ENCODE data around the gene TOM1L2. TPM values are rescaled to one million over a fixed set of nuclear protein-coding genes. Genes with fewer than 3 reads are reported as not detected.

The TOM1L2 gene
- total RNA-seq, 1 experiment from 2014 or later = 24.1 TPM

- H3K4me1 ChIP-seq (ENCODE audit: control insufficient read depth in 1 of 2, insufficient read depth in 2 of 2, low read length in 2 of 2) = peaks cover 18 to 30% of the 10 kb centered on the region in 2 experiments
- no peak overlapping the region for H2AFZ ChIP-seq (ENCODE audit: low read depth, low read length, poor library complexity, severe bottlenecking)
- no peak overlapping the region for H3K4me3 ChIP-seq (replicated peaks in 1 of 2; ENCODE audit: low read depth in 1 of 2, low read length in 2 of 2)
- H3K27me3 ChIP-seq (ENCODE audit: insufficient read depth, low read length) = no peaks in the 10 kb centered on the region
- DNase-seq (ENCODE audit: low read depth, low spot score) (no peak), ATAC-seq (no peak)
- no peak overlapping the region for H3K4me2 ChIP-seq (ENCODE audit: low read length)
- intact Hi-C loops (cut with micrococcal nuclease) = no loop called here
- ChIA-PET CTCF (no interaction called here), RAD21 (ENCODE audit: low non-redundant PET in 1 of 2, low total read pairs in 2 of 2, uncharacterized antibody in 2 of 2, unreplicated experiment in 2 of 2) (no interaction called here), POLR2A (no interaction called here)
- H3K9me3 ChIP-seq (ENCODE audit: control insufficient read depth in 1 of 2, insufficient read depth in 1 of 2, low read depth in 1 of 2, low read length in 2 of 2) = no peaks in the 10 kb centered on the region
- H3K79me2 ChIP-seq (ENCODE audit: insufficient read depth, low read length) = no peaks in the 10 kb centered on the region
- no peak overlapping the region for H3K27ac ChIP-seq (ENCODE audit: low read depth, low read length)
- no peaks in the 10 kb centered on the region for H3K9me2 ChIP-seq (ENCODE audit: insufficient read depth)
- TF ChIP-seq FOSL1 (IDR thresholded peaks at IDR 0.05; ENCODE audit: low read depth) (no peak), ZBTB33 (IDR thresholded peaks at IDR 0.05; ENCODE audit: extremely low read depth, insufficient replicate concordance, low read length) (no peak), ZFX (IDR thresholded peaks at IDR 0.05) (no peak), REST (IDR thresholded peaks at IDR 0.05; ENCODE audit: low read depth) (no peak), YY1 (IDR thresholded peaks at IDR 0.05; ENCODE audit: extremely low read depth, insufficient replicate concordance, low read depth, low read length) (no peak), CBX3 (IDR thresholded peaks at IDR 0.05; ENCODE audit: low read depth) (no peak), ELF1 (IDR thresholded peaks at IDR 0.05; ENCODE audit: borderline replicate concordance, low read depth) (no peak), POLR2A (IDR thresholded peaks at IDR 0.05; ENCODE audit: borderline replicate concordance, extremely low read depth, insufficient read depth, insufficient read length) (no peak), EZH2phosphoT487 (IDR thresholded peaks at IDR 0.05; ENCODE audit: borderline replicate concordance) (no peak), EZH2 (IDR thresholded peaks at IDR 0.05) (no peak), RAD21 (IDR thresholded peaks at IDR 0.05; ENCODE audit: low read depth) (no peak), SRF (IDR thresholded peaks at IDR 0.05; ENCODE audit: low read depth) (no peak)
- H3K9ac ChIP-seq (ENCODE audit: low read length) = no peak overlapping the region
- no TSS peak for BruUV-seq (replicated peaks)
- H3K36me3 ChIP-seq (ENCODE audit: control insufficient read depth in 1 of 2, insufficient read depth in 2 of 2, low read length in 2 of 2) = no peaks in the 10 kb centered on the region
- H4K20me1 ChIP-seq (ENCODE audit: insufficient read depth) = no peaks in the 10 kb centered on the region
Measured at GRCh38 chr17:17987187-17987896, 15.1 kb upstream of the TOM1L2 start.
